Spleen (tissue), 11 donors: ENCODE results near the gene MARCHF10. TPM values are rescaled to one million over a fixed set of nuclear protein-coding genes. Genes with fewer than 3 reads are reported as not detected.

Experiments used
- DNase-seq: peaks from one replicate; pipeline ENCODE4 v3.0.0-alpha.2; 2020
- H3K27ac ChIP-seq, 8 donors: fragments of 200-600 bp; sonication (generic) in 7 of 8; 1 replicate in 4 of 8; 2 replicates in 4 of 8; pipeline versions ENCODE4 v1.5.0 to v1.8.0; 2016 to 2021; ENCODE audit warnings: inconsistent platforms in 4 of 8, mild to moderate bottlenecking in 4 of 8, moderate library complexity in 1 of 8
- H3K27me3 ChIP-seq, 7 donors: fragments of 200-600 bp; sonication (generic) in 6 of 7; replicated peaks in 1 of 7; 1 replicate in 4 of 7; 2 replicates in 3 of 7; pipeline versions ENCODE4 v1.5.0 to v1.8.0; 2016 to 2021; ENCODE audit warnings: inconsistent platforms in 3 of 7, mild to moderate bottlenecking in 1 of 7
- H3K36me3 ChIP-seq, 6 donors: fragments of 200-600 bp; sonication (generic) in 5 of 6; 1 replicate in 4 of 6; 2 replicates in 2 of 6; pipeline versions ENCODE4 v1.5.0 to v1.8.0; 2016 to 2021; ENCODE audit warnings: inconsistent platforms in 2 of 6
- H3K4me1 ChIP-seq, 6 donors: fragments of 200-600 bp; sonication (generic) in 5 of 6; 1 replicate in 3 of 6; 2 replicates in 3 of 6; pipeline versions ENCODE4 v1.5.0 to v1.8.0; 2016 to 2021; ENCODE audit warnings: inconsistent platforms in 3 of 6
- H3K4me3 ChIP-seq, 8 donors: fragments of 200-600 bp; sonication (generic) in 7 of 8; 1 replicate in 4 of 8; 2 replicates in 4 of 8; pipeline versions ENCODE4 v1.5.0 to v1.8.0; 2016 to 2021; ENCODE audit warnings: inconsistent platforms in 4 of 8, mild to moderate bottlenecking in 4 of 8, moderate library complexity in 2 of 8
- H3K9me3 ChIP-seq, 8 donors: fragments of 200-600 bp; sonication (generic) in 7 of 8; 1 replicate in 4 of 8; 2 replicates in 4 of 8; pipeline versions ENCODE4 v1.5.0 to v1.8.0; 2016 to 2021; ENCODE audit warnings: inconsistent platforms in 4 of 8
- CTCF ChIP-seq, 11 experiments: fragments of 200-600 bp in 7 of 11; fragments of 450-650 bp in 4 of 11; sonication (generic) in 4 of 11; IDR thresholded peaks in 8 of 11; conservative IDR thresholded peaks in 3 of 11; 1 replicate in 7 of 11; 2 replicates in 4 of 11; pipeline versions ENCODE4 v1.4.0 to v1.8.0; 2016 to 2021; ENCODE audit warnings: antibody characterized with exemption in 11 of 11, inconsistent platforms in 4 of 11, mild to moderate bottlenecking in 1 of 11
- POLR2A ChIP-seq, 3 donors: fragments of 450-650 bp; IDR thresholded peaks; one replicate each; pipeline ENCODE4 v1.5.1; 2017; ENCODE audit warnings: antibody characterized with exemption in 3 of 3, mild to moderate bottlenecking in 1 of 3
- POLR2AphosphoS5 ChIP-seq, 3 donors: sonication (generic); formaldehyde crosslinking; IDR thresholded peaks; one replicate each; pipeline ENCODE4 v1.5.1; 2017; ENCODE audit warnings: antibody characterized with exemption in 3 of 3
- WGBS, 5 donors: extraction: QIAGEN DNeasy Blood & Tissue Kit in 3 of 5; methylation state at CpG; one replicate each; pipeline versions ENCODE4 v1.1.5 to v1.1.7; 2013 to 2018; 5-methylcytosine and 5-hydroxymethylcytosine counted together
- intact Hi-C: fragments of 100-400 bp; cut with DNase I; formaldehyde crosslinking; loops from one replicate; pipeline ENCODE4 v1.15.0; 2023; ENCODE audit warnings: low total_unique reads
- polyA plus RNA-seq, 3 donors: library from polyadenylated mRNA; stranded (reverse); fragments of 200-250 nt; gene quantifications; one replicate each; pipeline ENCODE4 v1.2.1, GENCODE V29; 2013
- total RNA-seq, 7 donors: library from RNA; depleted of rRNA in 3 of 7; stranded (reverse); fragments of >200 nt in 3 of 7; fragmentation: NEBNext Ultra II Directional in 4 of 7; extraction: Animal tissue kit (Norgen Biotek cat#: 25700) in 4 of 7; gene quantifications; one replicate each; pipeline versions ENCODE4 v1.1.0 to v1.2.1, GENCODE V29; 2016 to 2021
- donor health status: healthy with polysubstance abuse.
- donor health status: DM: no; HTN: no; CAD: no; lungs with moderate emphysema.
- donor health status: DM: no; HTN: no; CAD: no.
- donor health status: Bipolar disorder and iron deficiency.
- donor health status: healthy.
- donor health status: DM: no; HTN: no; CAD: no.
- donor health status: DM: yes; HTN: yes; CAD: no.

Gene MARCHF10
- total and polyA plus RNA-seq, 10 donors = 0.15 to 0.32 (median 0.26) TPM; not detected in 7

GRCh38 chr17:62756198-62756597 is 51.9 kb downstream of the MARCHF10 start:
- Histone ChIP-seq H3K36me3 (no peaks in the 10 kb centered on the region), H3K27ac (no peak overlapping the region), H3K4me3 (no peak overlapping the region), H3K27me3 (peaks cover 0 to 6% (median 0%) of the 10 kb centered on the region in 7 donors), H3K4me1 (no peaks in the 10 kb centered on the region), H3K9me3 (no peaks in the 10 kb centered on the region)
- intact Hi-C loops = no loop called here
- TF ChIP-seq POLR2A (IDR thresholded peaks at IDR 0.05) = no peak
- no peak for TF ChIP-seq CTCF (IDR thresholded peaks at IDR 0.05 in 8 of 11, conservative IDR thresholded peaks at IDR 0.05 in 3 of 11)
- TF ChIP-seq POLR2AphosphoS5 (IDR thresholded peaks at IDR 0.05) = no peak
- 81 to 99% (median 95%) methylated on average over 4 of the region's 4 CpGs for WGBS, 5 donors
- no peak for DNase-seq

GRCh38 chr17:62755141-62755851 is 52.8 kb downstream of the MARCHF10 start:
- intact Hi-C loops = no loop called here
- Histone ChIP-seq H3K36me3 (no peaks in the 10 kb centered on the region), H3K4me3 (no peak overlapping the region), H3K9me3 (no peaks in the 10 kb centered on the region), H3K27me3 (peaks cover 0 to 3% (median 0%) of the 10 kb centered on the region in 7 donors), H3K4me1 (no peaks in the 10 kb centered on the region), H3K27ac (no peak overlapping the region)
- TF ChIP-seq CTCF (IDR thresholded peaks at IDR 0.05 in 8 of 11, conservative IDR thresholded peaks at IDR 0.05 in 3 of 11) (no peak), POLR2AphosphoS5 (IDR thresholded peaks at IDR 0.05) (no peak), POLR2A (IDR thresholded peaks at IDR 0.05) (no peak)
- no peak for DNase-seq
- WGBS, 5 donors = 81 to 95% (median 83%) methylated on average over 9 to 10 of the region's 10 CpGs

GRCh38 chr17:62754631-62755030 is 53.5 kb downstream of the MARCHF10 start:
- Histone ChIP-seq H3K27me3 (peaks cover 0 to 10% (median 0%) of the 10 kb centered on the region in 7 donors), H3K9me3 (no peaks in the 10 kb centered on the region), H3K27ac (no peak overlapping the region), H3K4me3 (no peak overlapping the region), H3K4me1 (no peaks in the 10 kb centered on the region), H3K36me3 (no peaks in the 10 kb centered on the region)
- 68 to 97% (median 82%) methylated on average over 4 of the region's 4 CpGs for WGBS, 5 donors
- intact Hi-C loops = no loop called here
- TF ChIP-seq POLR2AphosphoS5 (IDR thresholded peaks at IDR 0.05) (no peak), CTCF (IDR thresholded peaks at IDR 0.05 in 8 of 11, conservative IDR thresholded peaks at IDR 0.05 in 3 of 11) (no peak), POLR2A (IDR thresholded peaks at IDR 0.05) (no peak)
- no peak for DNase-seq

GRCh38 chr17:62753562-62753961 is 54.6 kb downstream of the MARCHF10 start:
- Histone ChIP-seq H3K4me3 (no peak overlapping the region), H3K27me3 (peaks cover 0 to 11% (median 0%) of the 10 kb centered on the region in 7 donors), H3K4me1 (no peaks in the 10 kb centered on the region), H3K36me3 (no peaks in the 10 kb centered on the region), H3K27ac (no peak overlapping the region), H3K9me3 (no peaks in the 10 kb centered on the region)
- TF ChIP-seq POLR2A (IDR thresholded peaks at IDR 0.05) (no peak), POLR2AphosphoS5 (IDR thresholded peaks at IDR 0.05) (no peak), CTCF (IDR thresholded peaks at IDR 0.05 in 8 of 11, conservative IDR thresholded peaks at IDR 0.05 in 3 of 11) (no peak)
- intact Hi-C loops = no loop called here
- 87 to 97% (median 92%) methylated on average over 7 of the region's 7 CpGs for WGBS, 5 donors
- no peak for DNase-seq
